ENCODE results near the gene SLC27A5. TPM values are rescaled to one million over a fixed set of nuclear protein-coding genes. Genes with fewer than 3 reads are reported as not detected.
"Not testable (repeated sequence)": the region's sequence is repeated elsewhere in the genome, so short reads cannot be mapped to it uniquely, and the experiment has no call there.

SLC27A5 gene
- total and polyA plus RNA-seq, 10 donors, result 6.0 to 26.8 (median 8.6) TPM

GRCh38 chr19:58510084-58510862 is 1.5 kb downstream of the SLC27A5 start:
- no peaks in the 10 kb centered on the region for H3K27me3 ChIP-seq (replicated peaks in 1 of 7)
- peaks cover 9 to 23% (median 19%) of the 10 kb centered on the region in 6 donors for H3K4me1 ChIP-seq
- 78 to 85% (median 83%) methylated on average over 8 of the region's 8 CpGs for WGBS, 5 donors
- intact Hi-C loops (cut with DNase I; ENCODE audit: low total_unique reads), result no loop called here
- no peak for TF ChIP-seq CTCF (IDR thresholded peaks at IDR 0.05 in 8 of 11, conservative IDR thresholded peaks at IDR 0.05 in 3 of 11)
- peak in 1 of 3 donors; percentile 6 for TF ChIP-seq POLR2AphosphoS5 (IDR thresholded peaks at IDR 0.05)
- no peak for TF ChIP-seq POLR2A (IDR thresholded peaks at IDR 0.05)
- peaks cover 0 to 31% (median 16%) of the 10 kb centered on the region in 8 donors for H3K9me3 ChIP-seq
- H3K36me3 ChIP-seq, result peaks cover 0 to 11% (median 0%) of the 10 kb centered on the region in 6 donors
- no peak overlapping the region for H3K27ac ChIP-seq
- DNase-seq, result no peak
- no peak overlapping the region for H3K4me3 ChIP-seq

- Histone ChIP-seq H3K4me1 (peaks cover 9 to 17% (median 15%) of the 10 kb centered on the region in 6 donors), H3K4me3 (no peak overlapping the region), H3K27me3 (replicated peaks in 1 of 7) (no peaks in the 10 kb centered on the region), H3K36me3 (peaks cover 0 to 5% (median 0%) of the 10 kb centered on the region in 6 donors), H3K27ac (no peak overlapping the region), H3K9me3 (peaks cover 0 to 31% (median 16%) of the 10 kb centered on the region in 8 donors)
- DNase-seq, result no peak
- 80 to 93% (median 87%) methylated on average over 11 of the region's 11 CpGs for WGBS, 5 donors
- intact Hi-C loops (cut with DNase I; ENCODE audit: low total_unique reads), result no loop called here
- TF ChIP-seq CTCF (IDR thresholded peaks at IDR 0.05 in 8 of 11, conservative IDR thresholded peaks at IDR 0.05 in 3 of 11) (no peak), POLR2AphosphoS5 (IDR thresholded peaks at IDR 0.05) (peak in 1 of 3 donors; percentile 12), POLR2A (IDR thresholded peaks at IDR 0.05) (no peak)
Measured at GRCh38 chr19:58509731-58510083, 2.1 kb downstream of the SLC27A5 start.

- intact Hi-C loops (cut with DNase I; ENCODE audit: low total_unique reads); H3K4me3 ChIP-seq; H3K27me3 ChIP-seq (replicated peaks in 1 of 7); H3K4me1 ChIP-seq; DNase-seq; H3K27ac ChIP-seq; H3K36me3 ChIP-seq: not testable (repeated sequence)
- peaks cover 0 to 31% (median 16%) of the 10 kb centered on the region in 8 donors for H3K9me3 ChIP-seq
- WGBS, 5 donors, result 78 to 84% (median 80%) methylated on average over 7 to 8 of the region's 8 CpGs
Measured at GRCh38 chr19:58507602-58508223, 4.1 kb downstream of the SLC27A5 start.

- TF ChIP-seq POLR2A (IDR thresholded peaks at IDR 0.05), result no peak
- TF ChIP-seq POLR2AphosphoS5 (IDR thresholded peaks at IDR 0.05), result no peak
- no peak for TF ChIP-seq CTCF (IDR thresholded peaks at IDR 0.05 in 8 of 11, conservative IDR thresholded peaks at IDR 0.05 in 3 of 11)
- no peak for DNase-seq
- H3K27ac ChIP-seq, result peak overlapping the region in 3 of 8 donors; percentile 87 to 89 (median 87)
- H3K9me3 ChIP-seq, result peaks cover 0 to 20% (median 6%) of the 10 kb centered on the region in 8 donors
- peak overlapping the region in 3 of 8 donors; percentile 50 to 75 (median 54) for H3K4me3 ChIP-seq
- H3K36me3 ChIP-seq, result no peaks in the 10 kb centered on the region
- H3K4me1 ChIP-seq, result peaks cover 9 to 29% (median 17%) of the 10 kb centered on the region in 6 donors
- intact Hi-C loops (cut with DNase I; ENCODE audit: low total_unique reads), result no loop called here
- 93 to 97% (median 96%) methylated on average over 8 to 14 of the region's 14 CpGs for WGBS, 5 donors
- H3K27me3 ChIP-seq (replicated peaks in 1 of 7), result no peaks in the 10 kb centered on the region
Measured at GRCh38 chr19:58500242-58500641, 11.6 kb downstream of the SLC27A5 start.
